OCI-LY7 (cell line): ENCODE results near the gene AIP. TPM values are rescaled to one million over a fixed set of nuclear protein-coding genes. Genes with fewer than 3 reads are reported as not detected.

Experiments
- BruUV-seq: library from RNA; stranded (reverse); fragments of 400-500 nt; replicated peaks from 2 replicates; lab custom pipeline; 2021; lab: Mats Ljungman, UMichigan
- CTCF ChIA-PET: fragments of 300-600 bp; sonication (Branson Sonifier 250); formaldehyde crosslinking; loops from one replicate; lab custom pipeline; 2022; ENCODE audit warnings: antibody characterized with exemption; ENCODE audit not compliant: unreplicated experiment; lab: Charles Lee
- POLR2A ChIA-PET: fragments of 300-600 bp; sonication (Branson Sonifier 250); formaldehyde crosslinking; loops from one replicate; lab custom pipeline; 2022; ENCODE audit warnings: antibody characterized with exemption; lab: Charles Lee
- DNase-seq: peaks from one replicate; pipeline ENCODE4 v3.0.0-alpha.2; 2015; ENCODE audit warnings: low spot score
- H2AFZ ChIP-seq: fragments of 200-600 bp; sonication (generic), shearing (Covaris generic); 2 replicates; pipeline ENCODE4 v1.6.1; 2014; ENCODE audit warnings: mild to moderate bottlenecking, antibody characterized with exemption, low read length, moderate library complexity
- H3K27ac ChIP-seq: fragments of 200-600 bp; sonication (generic); 2 replicates; pipeline ENCODE4 v1.5.1; 2014; ENCODE audit warnings: mixed run types, low read depth, mild to moderate bottlenecking, moderate library complexity, low read length, inconsistent platforms; ENCODE audit not compliant: poor library complexity, severe bottlenecking
- H3K36me3 ChIP-seq: fragments of 200-600 bp; sonication (generic); 2 replicates; pipeline ENCODE4 v1.6.1; 2014; ENCODE audit warnings: mild to moderate bottlenecking, antibody characterized with exemption, low read length, moderate library complexity, mixed read lengths; ENCODE audit not compliant: insufficient read depth
- H3K4me1 ChIP-seq: fragments of 200-600 bp; sonication (generic); 2 replicates; pipeline ENCODE4 v1.5.1; 2014; ENCODE audit warnings: mild to moderate bottlenecking, low read length; ENCODE audit not compliant: insufficient read depth, poor library complexity, severe bottlenecking
- H3K4me2 ChIP-seq: fragments of 200-600 bp; sonication (generic); 2 replicates; pipeline ENCODE4 v1.6.1; 2014; ENCODE audit warnings: mild to moderate bottlenecking, low read length
- H3K4me3 ChIP-seq: fragments of 200-600 bp; sonication (generic); 2 replicates; pipeline ENCODE4 v1.5.1; 2014; ENCODE audit warnings: mild to moderate bottlenecking, low read depth, low read length; ENCODE audit not compliant: poor library complexity, severe bottlenecking
- H3K79me2 ChIP-seq: fragments of 200-600 bp; sonication (generic); 2 replicates; pipeline ENCODE4 v1.6.1; 2016; ENCODE audit warnings: low read depth, mild to moderate bottlenecking, low read length, moderate library complexity, mixed read lengths; ENCODE audit not compliant: insufficient read depth
- H3K9me2 ChIP-seq: fragments of 200-600 bp; sonication (generic); 2 replicates; pipeline ENCODE4 v1.6.1; 2016; ENCODE audit warnings: mild to moderate bottlenecking, low read length, mixed read lengths; ENCODE audit not compliant: insufficient read depth
- H3K9me3 ChIP-seq: fragments of 200-600 bp; sonication (generic); 2 replicates; pipeline ENCODE4 v1.6.1; 2014; ENCODE audit warnings: mild to moderate bottlenecking, mixed run types, low read length, mixed read lengths
- H4K20me1 ChIP-seq: fragments of 200-600 bp; sonication (generic); 2 replicates; pipeline ENCODE4 v1.6.1; 2014; ENCODE audit warnings: mild to moderate bottlenecking, antibody characterized with exemption, low read length, moderate library complexity, mixed read lengths; ENCODE audit not compliant: insufficient read depth
- CTCF ChIP-seq: fragments of 200-600 bp; sonication (generic); conservative IDR thresholded peaks from 2 replicates; pipeline ENCODE4 v1.5.1; 2014; ENCODE audit warnings: mild to moderate bottlenecking, antibody characterized with exemption, low read length, moderate library complexity, mixed read lengths
- EZH2phosphoT487 ChIP-seq: fragments of 200-600 bp; sonication (generic); IDR thresholded peaks from 2 replicates; pipeline ENCODE4 v1.6.1; 2018; ENCODE audit warnings: low read depth, borderline replicate concordance, mild to moderate bottlenecking, mixed run types, antibody characterized with exemption, low read length, moderate library complexity, mixed read lengths
- intact Hi-C: fragments of 100-400 bp; cut with micrococcal nuclease; formaldehyde crosslinking; loops from one replicate; pipeline ENCODE4 v1.10.0; 2022; ENCODE audit not compliant: unreplicated experiment
- total RNA-seq, 2 experiments: library from RNA; depleted of rRNA in 1 of 2; stranded (reverse); fragments of >200 nt in 1 of 2; shearing (Covaris generic) in 1 of 2; gene quantifications; 2 replicates each; pipeline ENCODE4 v1.2.3, GENCODE V29; 2014 to 2022

The AIP gene
- total RNA-seq, 2 experiments from 2014 or later = 112 to 125 TPM

GRCh38 chr11:67455054-67455453 is 27.8 kb upstream of the AIP start, which contains the start of gene CABP4:
TSS of gene CABP4 (plus strand) at chr11:67455354. CDS start at chr11:67455424, 70 bp downstream.
- peaks cover 41% of the 10 kb centered on the region for H3K4me1 ChIP-seq

DNA sequence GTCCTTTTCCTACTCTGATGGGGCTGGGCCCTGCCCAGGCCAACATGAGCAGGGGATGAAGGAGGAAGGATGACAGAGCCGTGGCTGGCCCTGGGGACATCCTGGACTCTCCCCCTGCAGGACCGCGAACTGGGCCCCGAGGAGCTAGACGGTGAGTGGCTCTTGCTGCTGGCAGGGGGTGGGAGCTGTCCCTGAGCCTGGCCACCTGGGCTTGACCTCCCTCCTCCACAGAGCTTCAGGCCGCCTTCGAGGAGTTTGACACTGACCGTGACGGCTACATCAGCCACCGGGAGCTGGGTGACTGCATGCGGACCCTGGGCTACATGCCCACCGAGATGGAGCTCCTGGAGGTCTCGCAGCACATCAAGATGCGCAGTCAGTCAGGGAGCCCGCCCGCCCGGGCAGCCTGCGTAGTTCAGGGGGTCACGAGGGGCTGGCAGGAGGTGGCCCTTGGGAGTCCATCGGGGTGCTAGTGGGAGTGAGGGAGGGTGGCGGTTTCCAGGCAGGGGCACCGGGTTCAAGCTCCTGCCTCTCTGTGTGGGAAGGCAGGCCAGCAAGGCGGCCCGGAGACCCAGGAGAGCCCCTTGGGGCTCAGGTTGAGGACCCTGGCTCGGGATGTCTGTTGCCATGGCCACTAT is 26.6 kb upstream of the AIP start:
- H3K4me2 ChIP-seq = no peak overlapping the region
- no peaks in the 10 kb centered on the region for H3K79me2 ChIP-seq
- ChIA-PET CTCF (interaction anchor here (0.5 kb wide), 1 partner anchor 17 kb away, joined by 3 read pairs; no protein-coding TSS in a partner anchor), POLR2A (interaction anchor here (1.0 kb wide), 1 partner anchor 19 kb away, joined by 4 read pairs; the partner anchor contains the start of gene PTPRCAP)
- H2AFZ ChIP-seq = no peak overlapping the region
- no peaks in the 10 kb centered on the region for H3K9me3 ChIP-seq
- BruUV-seq = no TSS peak
- no peak overlapping the region for H3K4me3 ChIP-seq
- H3K4me1 ChIP-seq = peaks cover 41% of the 10 kb centered on the region
- intact Hi-C loops = no loop called here
- TF ChIP-seq CTCF (no peak), EZH2phosphoT487 (no peak)
- no peak for DNase-seq
- no peaks in the 10 kb centered on the region for H3K36me3 ChIP-seq
- H3K9me2 ChIP-seq = no peaks in the 10 kb centered on the region
- H4K20me1 ChIP-seq = no peaks in the 10 kb centered on the region
- H3K27ac ChIP-seq = no peak overlapping the region

More at GRCh38 chr11:67455054-67455453, 27.8 kb upstream of the AIP start, which contains the start of gene CABP4:
- H4K20me1 ChIP-seq = no peaks in the 10 kb centered on the region
- POLR2A ChIA-PET = interaction anchor here (0.6 kb wide), 1 partner anchor 30 kb away, joined by 3 read pairs; no protein-coding TSS in a partner anchor
- H3K9me2 ChIP-seq = no peaks in the 10 kb centered on the region
- no peaks in the 10 kb centered on the region for H3K9me3 ChIP-seq
- no peak within 1 kb of the TSS for H3K27ac ChIP-seq
- no peaks in the 10 kb centered on the region for H3K79me2 ChIP-seq
- H3K36me3 ChIP-seq = no peaks in the 10 kb centered on the region
- CTCF ChIA-PET = no interaction called here
- no peak within 1 kb of the TSS for H3K4me3 ChIP-seq
- H2AFZ ChIP-seq = no peak within 1 kb of the TSS
- no peak for DNase-seq
- no TSS peak for BruUV-seq
- intact Hi-C loops = no loop called here
- no peak within 1 kb of the TSS for H3K4me2 ChIP-seq
- TF ChIP-seq CTCF = no peak
- TF ChIP-seq EZH2phosphoT487 = no peak

DNA sequence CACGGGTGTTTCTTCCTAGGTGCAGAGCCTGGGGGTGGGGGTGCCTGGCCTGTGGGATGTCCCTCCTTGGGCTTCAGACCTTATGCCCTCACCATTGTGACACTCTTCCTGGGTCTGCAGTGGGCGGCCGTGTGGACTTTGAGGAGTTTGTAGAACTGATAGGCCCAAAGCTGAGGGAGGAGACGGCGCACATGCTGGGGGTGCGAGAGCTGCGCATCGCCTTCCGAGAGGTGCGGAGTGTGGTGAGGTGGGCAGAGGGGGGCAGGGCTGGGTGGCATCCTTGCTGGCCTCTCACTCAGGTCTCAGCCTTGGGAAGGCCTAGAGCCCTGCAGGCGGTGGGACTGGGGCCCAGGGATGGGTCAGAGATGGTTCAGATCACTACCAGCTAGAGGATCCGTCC is 25.4 kb upstream of the AIP start:
- H3K27ac ChIP-seq = no peak overlapping the region
- no peaks in the 10 kb centered on the region for H3K36me3 ChIP-seq
- TF ChIP-seq EZH2phosphoT487 (no peak), CTCF (no peak)
- DNase-seq = no peak
- no peak overlapping the region for H2AFZ ChIP-seq
- ChIA-PET POLR2A (interaction anchor here (2.0 to 5.3 kb wide), 3 partner anchors 9 to 20 kb away, joined by 13 to 38 read pairs (median 37); partner anchors contain the start of genes PTPRCAP and TMEM134), CTCF (no interaction called here)
- H3K9me3 ChIP-seq = no peaks in the 10 kb centered on the region
- H3K9me2 ChIP-seq = no peaks in the 10 kb centered on the region
- H3K4me2 ChIP-seq = no peak overlapping the region
- H4K20me1 ChIP-seq = no peaks in the 10 kb centered on the region
- BruUV-seq = no TSS peak
- H3K4me1 ChIP-seq = peaks cover 43% of the 10 kb centered on the region
- intact Hi-C loops = no loop called here
- no peak overlapping the region for H3K4me3 ChIP-seq
- H3K79me2 ChIP-seq = no peaks in the 10 kb centered on the region
